Activated CD4-positive, alpha-beta memory T cell treated with anti-CD3 and anti-CD28 coated beads for 36 hours (primary cell): Measurements from ENCODE around the gene GNG4. TPM values are rescaled to one million over a fixed set of nuclear protein-coding genes. Genes with fewer than 3 reads are reported as not detected.

Experiments used
- CTCF ChIA-PET: fragments of 350-600 bp; sonication (Branson Sonifier 250); formaldehyde crosslinking; loops from one replicate; lab custom pipeline; 2021; ENCODE audit warnings: antibody characterized with exemption, inconsistent platforms; lab: Charles Lee
- POLR2A ChIA-PET: fragments of 350-600 bp; sonication (Branson Sonifier 250); formaldehyde crosslinking; loops from one replicate; lab custom pipeline; 2021; ENCODE audit warnings: antibody characterized with exemption; lab: Charles Lee
- DNase-seq: peaks from one replicate; pipeline ENCODE4 v3.0.0-alpha.2; 2020
- H3K27ac Mint-ChIP-seq: one replicate; pipeline ENCODE4 v1.8.0; 2021; ENCODE audit warnings: mixed read lengths
- H3K27me3 Mint-ChIP-seq: one replicate; pipeline ENCODE4 v1.8.0; 2021; ENCODE audit warnings: mixed read lengths
- H3K36me3 Mint-ChIP-seq: one replicate; pipeline ENCODE4 v1.8.0; 2021; ENCODE audit warnings: mixed read lengths
- H3K4me1 Mint-ChIP-seq: one replicate; pipeline ENCODE4 v1.8.0; 2021; ENCODE audit warnings: low read depth, mixed read lengths
- H3K4me3 Mint-ChIP-seq: one replicate; pipeline ENCODE4 v1.8.0; 2021; ENCODE audit warnings: mild to moderate bottlenecking, mixed read lengths
- H3K9me3 Mint-ChIP-seq: one replicate; pipeline ENCODE4 v1.8.0; 2021; ENCODE audit warnings: mixed read lengths
- intact Hi-C: fragments of 100-400 bp; cut with micrococcal nuclease; formaldehyde crosslinking; loops from one replicate; pipeline ENCODE4 v1.15.1; 2023
- total RNA-seq, 2 experiments: library from RNA; stranded (reverse); gene quantifications; one replicate each; pipeline ENCODE4 v1.2.3, GENCODE V29; 2021

The GNG4 gene
- total RNA-seq: 1 to 10 TPM in 1 of 2 experiments, under 1 TPM in 1; 0.88 to 1.8 TPM

DNA sequence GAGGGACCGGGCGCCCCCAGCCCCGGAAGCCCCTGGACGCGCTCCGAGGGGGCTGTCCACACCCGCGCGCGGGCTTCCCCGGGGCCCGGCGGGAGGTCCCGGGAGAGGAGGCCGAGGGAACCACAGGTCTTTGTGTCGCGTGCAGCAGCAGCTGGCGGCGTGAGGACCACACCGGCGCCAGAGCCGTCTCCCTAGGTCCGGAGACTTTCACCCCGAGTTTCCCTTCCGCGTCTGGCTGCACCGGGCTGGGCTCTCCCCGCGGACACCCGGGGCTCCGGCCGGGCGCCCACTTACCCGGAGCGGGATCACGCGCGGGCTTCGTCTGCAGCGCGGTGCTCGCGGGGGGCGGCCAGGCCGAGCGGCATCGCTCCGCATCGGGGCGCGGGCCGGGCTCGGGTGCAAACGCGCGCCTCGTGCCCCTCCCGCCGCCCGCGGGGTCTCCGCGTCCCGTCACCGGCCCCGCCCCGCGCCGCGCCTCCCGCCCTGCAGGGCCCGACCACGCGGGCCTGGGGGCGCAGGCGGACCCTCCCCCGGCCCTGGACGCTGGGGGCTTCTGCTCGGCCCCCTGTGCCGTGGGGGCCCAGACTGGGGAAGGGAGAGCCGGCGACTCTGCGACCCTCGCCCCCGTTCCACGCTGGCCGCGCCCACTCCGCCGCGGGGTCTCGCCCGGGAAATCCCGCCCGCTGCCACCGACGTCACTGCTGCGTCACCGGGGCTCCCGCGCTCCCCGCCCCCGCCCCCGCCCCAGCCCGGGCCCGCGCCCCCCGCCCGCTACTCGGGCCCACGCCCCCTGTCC is at the start of gene GNG4:
Gene GNG4 (minus strand): TSS at position 417 of the 796 bp plus-strand sequence. CDS start 65,946 bp downstream, outside the sequence.
- CTCF ChIA-PET: interaction anchor here (0.8 kb wide), 1 partner anchor 145 kb away, joined by 3 read pairs; the partner anchor contains the start of gene B3GALNT2
- H3K4me3 Mint-ChIP-seq: peak within 1 kb of the TSS; percentile 78
- peaks cover 2% of the 10 kb centered on the region for H3K9me3 Mint-ChIP-seq
- H3K27ac Mint-ChIP-seq: no peak within 1 kb of the TSS
- POLR2A ChIA-PET: interaction anchor here (1.0 kb wide), 1 partner anchor 145 kb away, joined by 3 read pairs; no protein-coding TSS in a partner anchor
- intact Hi-C loops: loop anchor here (10.0 kb wide), 1 partner anchor 345 kb away; no protein-coding TSS in a partner anchor
- DNase-seq: peak; percentile 26
- peaks cover 56% of the 10 kb centered on the region for H3K27me3 Mint-ChIP-seq
- H3K4me1 Mint-ChIP-seq: peaks cover 4% of the 10 kb centered on the region
- no peaks in the 10 kb centered on the region for H3K36me3 Mint-ChIP-seq

DNA sequence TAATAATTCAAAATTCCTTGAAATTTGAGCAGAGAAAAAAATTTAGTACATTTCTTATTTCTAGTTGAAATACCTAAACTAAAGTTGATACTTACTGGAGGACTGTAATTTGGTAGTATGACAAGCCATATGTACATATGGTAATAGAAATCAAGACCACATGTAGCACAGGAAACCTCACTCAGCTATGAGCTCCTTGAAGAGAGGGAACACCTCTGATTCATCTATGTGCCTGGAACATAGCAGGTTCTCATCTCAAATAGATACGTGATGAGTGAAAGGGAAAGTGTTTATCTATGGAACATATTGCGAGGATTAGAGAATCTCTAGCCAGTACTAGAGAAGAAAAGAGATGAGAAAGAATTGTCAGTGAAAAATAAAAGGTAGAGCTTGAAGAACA is 47.9 kb upstream of the GNG4 start:
- intact Hi-C loops: loop anchor here (2.0 kb wide), 2 partner anchors 55 to 301 kb away; no protein-coding TSS in a partner anchor
- H3K36me3 Mint-ChIP-seq: peaks cover 55% of the 10 kb centered on the region
- no peaks in the 10 kb centered on the region for H3K27me3 Mint-ChIP-seq
- ChIA-PET POLR2A (interaction anchor here (0.6 kb wide), 1 partner anchor 56 kb away, joined by 3 read pairs; no protein-coding TSS in a partner anchor), CTCF (interaction anchor here (0.6 to 2.1 kb wide), 4 partner anchors 99 to 593 kb away, joined by 3 to 8 read pairs (median 4); no protein-coding TSS in a partner anchor)
- H3K4me1 Mint-ChIP-seq: peaks cover 16% of the 10 kb centered on the region
- no peaks in the 10 kb centered on the region for H3K9me3 Mint-ChIP-seq
- no peak overlapping the region for H3K4me3 Mint-ChIP-seq
- DNase-seq: no peak
- H3K27ac Mint-ChIP-seq: peak overlapping the region; percentile 58

DNA sequence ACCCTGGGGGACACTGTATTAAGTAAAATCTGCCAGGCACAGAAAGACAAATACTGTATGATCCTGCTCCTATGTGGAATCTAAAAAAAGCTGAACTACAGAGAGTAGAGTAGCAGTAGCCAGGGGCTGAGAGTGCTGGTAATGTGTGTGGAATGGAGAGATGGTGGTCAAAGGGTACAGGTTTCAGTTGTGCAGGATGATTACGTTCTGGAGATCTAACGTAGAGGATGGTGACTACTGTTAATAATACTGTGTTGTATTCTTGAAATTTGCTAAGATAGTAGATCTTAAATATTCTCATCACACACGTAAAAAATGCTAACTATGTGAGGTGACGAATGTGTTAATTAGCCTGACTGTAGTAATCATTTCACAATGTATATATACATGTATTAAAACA is 39.8 kb upstream of the GNG4 start:
- no peaks in the 10 kb centered on the region for H3K27me3 Mint-ChIP-seq
- H3K9me3 Mint-ChIP-seq: no peaks in the 10 kb centered on the region
- H3K4me3 Mint-ChIP-seq: no peak overlapping the region
- no peak overlapping the region for H3K27ac Mint-ChIP-seq
- H3K4me1 Mint-ChIP-seq: no peaks in the 10 kb centered on the region
- POLR2A ChIA-PET: no interaction called here
- CTCF ChIA-PET: no interaction called here
- H3K36me3 Mint-ChIP-seq: peaks cover 28% of the 10 kb centered on the region
- intact Hi-C loops: no loop called here
- DNase-seq: no peak

DNA sequence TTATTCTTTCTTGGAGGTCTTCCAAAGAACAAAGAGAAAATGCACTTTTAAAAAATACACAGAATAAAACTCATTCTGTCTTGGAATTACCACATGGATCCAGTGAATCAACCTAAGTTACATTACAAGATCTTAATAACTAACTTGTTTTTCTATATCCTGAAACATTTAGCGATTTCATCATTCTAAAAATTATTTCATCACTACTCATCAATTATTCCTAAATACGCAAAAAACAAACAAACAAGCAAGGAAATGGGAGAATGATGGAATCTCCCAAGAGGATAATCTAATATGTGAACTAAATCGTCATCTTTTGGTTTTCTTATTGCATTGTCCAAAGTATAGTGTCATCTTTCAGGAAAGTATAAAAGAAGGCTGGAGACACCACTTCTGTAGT is 38.5 kb upstream of the GNG4 start:
- Mint-ChIP-seq H3K36me3 (peaks cover 30% of the 10 kb centered on the region), H3K27me3 (no peaks in the 10 kb centered on the region), H3K4me1 (no peaks in the 10 kb centered on the region), H3K9me3 (no peaks in the 10 kb centered on the region), H3K4me3 (no peak overlapping the region), H3K27ac (no peak overlapping the region)
- ChIA-PET CTCF (no interaction called here), POLR2A (no interaction called here)
- DNase-seq: no peak
- intact Hi-C loops: no loop called here

DNA sequence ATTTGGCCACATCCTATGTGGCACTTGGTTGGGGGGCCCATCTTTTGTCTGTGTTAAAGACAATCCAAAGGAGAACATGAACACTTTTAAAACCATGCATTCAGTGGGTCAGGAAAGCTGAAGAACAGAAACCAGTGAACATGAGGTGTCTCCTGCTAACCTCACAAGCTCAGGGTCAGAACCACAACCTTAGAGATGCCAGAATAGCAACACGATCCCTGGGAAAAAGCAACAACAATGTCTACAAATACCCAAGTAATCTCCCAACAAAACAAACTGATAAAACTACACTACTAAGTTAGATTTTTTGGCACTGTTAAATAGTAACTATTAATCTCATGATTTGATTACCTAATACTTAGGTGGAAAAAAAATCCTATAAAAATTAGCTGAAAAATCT is 34.1 kb upstream of the GNG4 start:
- no peaks in the 10 kb centered on the region for H3K4me1 Mint-ChIP-seq
- ChIA-PET POLR2A (no interaction called here), CTCF (interaction anchor here (1.0 kb wide), 1 partner anchor 163 kb away, joined by 4 read pairs; no protein-coding TSS in a partner anchor)
- intact Hi-C loops: no loop called here
- no peaks in the 10 kb centered on the region for H3K27me3 Mint-ChIP-seq
- H3K36me3 Mint-ChIP-seq: peaks cover 38% of the 10 kb centered on the region
- no peak overlapping the region for H3K4me3 Mint-ChIP-seq
- H3K9me3 Mint-ChIP-seq: no peaks in the 10 kb centered on the region
- no peak overlapping the region for H3K27ac Mint-ChIP-seq
- no peak for DNase-seq

DNA sequence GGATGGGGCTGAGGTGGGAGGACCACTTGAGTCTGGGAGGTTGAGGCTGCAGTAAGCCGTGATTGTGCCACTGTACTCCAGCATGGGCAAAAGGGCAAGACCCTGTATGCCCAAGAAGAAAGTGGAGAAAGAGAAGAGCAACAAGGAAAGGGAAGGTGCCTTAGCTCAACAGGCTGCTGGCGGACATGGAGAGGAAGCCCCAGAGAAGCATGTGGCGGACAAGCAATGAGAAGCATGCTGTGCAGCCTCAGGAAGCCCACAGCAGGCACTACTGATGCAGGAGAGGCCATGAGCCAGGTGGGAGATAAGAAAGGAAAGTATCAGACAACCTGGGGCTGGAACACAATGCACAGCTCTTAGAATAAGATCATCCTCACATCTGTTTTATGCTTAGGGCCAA is 32.6 kb upstream of the GNG4 start:
- Mint-ChIP-seq H3K9me3 (no peaks in the 10 kb centered on the region), H3K4me3 (no peak overlapping the region), H3K4me1 (no peaks in the 10 kb centered on the region), H3K27ac (no peak overlapping the region), H3K27me3 (no peaks in the 10 kb centered on the region), H3K36me3 (peaks cover 40% of the 10 kb centered on the region)
- ChIA-PET POLR2A (no interaction called here), CTCF (no interaction called here)
- intact Hi-C loops: no loop called here
- DNase-seq: no peak

DNA sequence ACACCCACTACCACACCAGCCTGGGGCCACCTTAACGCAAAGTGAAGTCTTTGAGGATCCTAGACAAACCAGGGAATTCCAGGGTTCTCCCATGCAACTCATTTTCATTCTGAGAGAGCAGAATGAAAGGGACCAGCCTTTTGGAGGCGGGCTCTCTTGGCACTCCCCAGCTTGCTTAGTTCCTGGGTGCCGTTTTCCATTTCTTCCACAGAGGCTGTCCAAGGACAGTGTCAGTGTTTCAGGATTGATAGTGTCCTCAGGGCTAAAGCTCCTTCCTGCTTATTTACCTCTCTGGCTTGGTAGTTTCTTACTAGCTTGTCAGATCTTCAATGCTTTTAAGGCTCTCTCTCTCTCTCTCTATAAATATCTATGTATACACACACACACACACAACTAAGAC is 30.1 kb upstream of the GNG4 start:
- no peak overlapping the region for H3K27ac Mint-ChIP-seq

DNA sequence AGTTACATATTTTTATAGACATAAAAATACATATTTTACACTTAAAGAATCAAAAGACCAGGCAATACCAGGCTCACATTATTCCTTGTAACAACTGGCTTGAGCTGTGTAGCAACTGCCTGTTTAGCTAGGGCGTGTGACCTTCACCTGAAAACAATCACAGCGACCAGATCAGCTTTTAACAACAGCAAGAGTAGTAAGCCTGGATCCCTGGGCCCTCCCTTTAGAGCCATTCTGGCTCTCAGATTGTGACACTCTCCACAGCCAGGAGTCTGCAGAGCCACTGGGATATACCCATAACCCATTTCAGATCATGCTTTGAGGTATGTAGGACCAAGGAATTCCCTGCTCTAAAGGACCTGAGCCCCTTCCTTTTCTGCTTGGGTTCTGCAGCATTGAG is 29.4 kb upstream of the GNG4 start:
- Mint-ChIP-seq H3K9me3 (peaks cover 20% of the 10 kb centered on the region), H3K4me3 (no peak overlapping the region), H3K27ac (no peak overlapping the region), H3K27me3 (no peaks in the 10 kb centered on the region), H3K4me1 (no peaks in the 10 kb centered on the region), H3K36me3 (peaks cover 58% of the 10 kb centered on the region)
- ChIA-PET POLR2A (interaction anchor here (1.0 kb wide), 1 partner anchor 21 kb away, joined by 3 read pairs; no protein-coding TSS in a partner anchor), CTCF (no interaction called here)
- intact Hi-C loops: no loop called here
- DNase-seq: no peak

More for the DNA sequence above, 30.1 kb upstream of the GNG4 start:
- ChIA-PET POLR2A (no interaction called here), CTCF (no interaction called here)
- DNase-seq: no peak
- Mint-ChIP-seq H3K4me1 (no peaks in the 10 kb centered on the region), H3K9me3 (peaks cover 18% of the 10 kb centered on the region), H3K36me3 (peaks cover 54% of the 10 kb centered on the region), H3K4me3 (no peak overlapping the region), H3K27me3 (no peaks in the 10 kb centered on the region)
- intact Hi-C loops: no loop called here

DNA sequence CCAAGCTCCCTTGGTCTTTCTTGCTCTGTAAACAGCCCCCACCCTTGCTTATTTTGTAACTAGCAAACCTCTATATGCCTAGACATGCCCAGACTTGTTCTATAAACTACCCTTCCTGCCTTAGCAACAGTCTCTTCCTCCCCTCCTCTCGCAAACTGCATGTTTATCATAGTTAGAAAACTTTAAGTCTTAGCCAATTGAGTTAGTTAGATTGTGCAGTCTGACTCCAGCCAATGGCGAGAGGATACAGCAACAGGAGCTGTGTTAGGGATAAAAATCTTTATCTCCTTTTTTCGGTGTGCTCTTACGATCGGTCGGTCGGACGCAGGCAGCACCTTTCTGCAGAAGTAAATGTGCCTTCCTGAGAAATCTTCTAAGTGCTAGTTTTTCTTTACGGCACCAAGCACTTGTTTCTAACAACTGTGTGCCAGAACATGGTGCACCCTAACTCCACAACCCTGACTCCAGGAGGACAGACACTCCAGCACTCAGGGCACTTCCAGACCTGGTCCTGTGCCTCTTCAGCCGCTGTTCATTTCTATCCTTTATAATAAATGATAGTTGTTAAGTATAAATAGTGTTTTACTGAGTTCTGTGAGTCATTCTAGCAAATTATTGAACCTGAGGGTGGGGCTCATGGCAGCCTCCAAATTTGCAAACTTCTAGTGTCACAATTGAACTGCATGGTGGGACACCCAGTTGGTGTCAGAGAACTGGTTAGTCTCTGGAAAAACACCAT is 25.7 kb upstream of the GNG4 start:
- H3K27ac Mint-ChIP-seq: no peak overlapping the region
- intact Hi-C loops: no loop called here
- CTCF ChIA-PET: no interaction called here

DNA sequence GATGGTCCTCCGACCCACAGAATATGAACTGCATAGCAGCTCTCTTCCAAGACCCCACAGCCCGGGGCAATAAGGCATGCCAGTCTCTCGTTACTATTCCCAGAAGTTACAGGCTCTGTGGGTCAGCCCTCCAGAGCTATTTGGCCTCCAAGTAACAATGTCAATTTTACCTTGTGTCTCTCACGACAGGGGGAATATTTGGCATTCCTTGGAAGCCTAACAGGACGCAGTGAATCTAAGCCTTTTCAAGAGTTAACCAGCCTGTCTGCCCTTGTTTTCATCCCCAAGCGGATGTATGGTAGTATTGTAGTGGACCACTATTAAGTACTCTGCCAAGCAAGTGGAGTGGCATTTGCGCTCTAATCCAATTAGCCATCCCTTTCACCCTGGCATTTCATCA is 24.4 kb upstream of the GNG4 start:
- no peak for DNase-seq
- no peak overlapping the region for H3K4me3 Mint-ChIP-seq
- ChIA-PET POLR2A (no interaction called here), CTCF (no interaction called here)
- H3K36me3 Mint-ChIP-seq: peaks cover 80% of the 10 kb centered on the region
- intact Hi-C loops: no loop called here
- no peaks in the 10 kb centered on the region for H3K27me3 Mint-ChIP-seq
- no peaks in the 10 kb centered on the region for H3K4me1 Mint-ChIP-seq
- H3K27ac Mint-ChIP-seq: no peak overlapping the region
- peaks cover 64% of the 10 kb centered on the region for H3K9me3 Mint-ChIP-seq

More for the DNA sequence above, 25.7 kb upstream of the GNG4 start:
- no peaks in the 10 kb centered on the region for H3K27me3 Mint-ChIP-seq
- peaks cover 73% of the 10 kb centered on the region for H3K36me3 Mint-ChIP-seq
- H3K4me3 Mint-ChIP-seq: no peak overlapping the region
- no peak for DNase-seq
- H3K9me3 Mint-ChIP-seq: peaks cover 52% of the 10 kb centered on the region
- no peaks in the 10 kb centered on the region for H3K4me1 Mint-ChIP-seq
- POLR2A ChIA-PET: no interaction called here

DNA sequence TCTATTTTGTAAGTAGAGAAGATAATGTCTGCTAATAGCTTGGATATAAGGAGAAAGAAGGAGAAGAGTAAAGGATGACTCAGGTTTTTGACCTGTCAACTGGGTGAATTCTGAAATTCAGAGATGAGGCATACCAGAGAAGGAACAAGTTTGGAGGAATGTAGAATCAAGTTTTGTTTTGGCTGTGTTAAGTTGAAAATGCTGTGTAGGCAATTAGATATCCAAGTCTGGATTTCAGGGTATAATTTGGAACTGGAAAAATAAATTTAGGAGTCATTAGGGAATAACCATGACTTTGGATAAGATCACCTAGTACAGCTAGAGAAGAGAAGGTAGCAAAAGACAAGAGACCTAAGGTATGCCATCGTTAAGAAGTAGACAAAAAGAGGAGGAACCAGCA is 22.4 kb upstream of the GNG4 start:
- ChIA-PET CTCF (no interaction called here), POLR2A (no interaction called here)
- Mint-ChIP-seq H3K4me1 (no peaks in the 10 kb centered on the region), H3K36me3 (peaks cover 86% of the 10 kb centered on the region), H3K27me3 (no peaks in the 10 kb centered on the region), H3K27ac (no peak overlapping the region), H3K4me3 (no peak overlapping the region), H3K9me3 (peaks cover 64% of the 10 kb centered on the region)
- DNase-seq: no peak
- intact Hi-C loops: no loop called here

DNA sequence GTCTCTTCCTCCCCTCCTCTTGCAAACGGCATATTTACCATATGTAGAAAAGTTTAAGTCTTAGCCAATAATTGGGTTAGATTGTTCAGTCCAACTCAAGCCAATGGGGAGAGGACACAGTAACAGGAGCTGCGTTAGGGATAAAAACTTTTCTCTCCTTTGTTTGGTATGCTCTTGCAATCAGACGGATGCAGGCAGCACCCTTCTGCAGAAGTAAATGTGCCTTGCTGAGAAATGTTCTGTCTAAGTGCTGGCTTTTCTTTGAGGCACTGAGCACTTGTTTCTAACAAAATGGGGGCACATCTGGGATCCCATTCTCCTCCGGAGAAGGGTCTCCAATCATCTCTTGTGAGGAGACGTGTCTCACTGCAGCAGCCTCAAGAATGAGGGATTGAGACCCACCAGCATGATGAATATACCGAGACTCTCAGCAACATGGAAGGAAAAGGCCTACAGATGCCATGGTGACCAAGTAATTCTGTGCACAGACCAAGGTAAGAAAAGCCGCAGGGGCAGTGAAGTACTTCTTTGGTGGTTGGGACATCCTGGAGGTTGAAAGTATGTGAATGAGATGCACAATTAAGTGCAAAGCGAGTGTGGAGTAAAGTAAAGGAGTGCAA is 20.7 kb upstream of the GNG4 start:
- H3K27ac Mint-ChIP-seq: no peak overlapping the region
- intact Hi-C loops: no loop called here
- POLR2A ChIA-PET: no interaction called here
- H3K36me3 Mint-ChIP-seq: peaks cover 68% of the 10 kb centered on the region
- no peak for DNase-seq
- H3K4me3 Mint-ChIP-seq: no peak overlapping the region
- H3K9me3 Mint-ChIP-seq: peaks cover 52% of the 10 kb centered on the region
- CTCF ChIA-PET: no interaction called here
- H3K27me3 Mint-ChIP-seq: no peaks in the 10 kb centered on the region
- H3K4me1 Mint-ChIP-seq: no peaks in the 10 kb centered on the region
